Epithelial cell of proximal tubule (primary cell): ENCODE data around the gene BAHD1. TPM values are rescaled to one million over a fixed set of nuclear protein-coding genes. Genes with fewer than 3 reads are reported as not detected.

ENCODE experiments used
- DNase-seq: peaks from one replicate; pipeline ENCODE4 v3.0.0-alpha.2; 2011; ENCODE audit warnings: low read depth
- H3K4me3 ChIP-seq: 2 replicates; pipeline ENCODE4 v1.5.1; 2011; ENCODE audit warnings: low read depth, mild to moderate bottlenecking, low read length
- total RNA-seq: library from RNA; depleted of rRNA; stranded (reverse); fragments of >200 nt; gene quantifications from 2 replicates; pipeline ENCODE4 v1.2.3, GENCODE V29; 2015
- TF ChIP-seq, protein P1 (sequence below): conservative IDR thresholded peaks from 2 replicates; pipeline ENCODE4 v1.5.1; 2012; ENCODE audit warnings: low read depth, mild to moderate bottlenecking, low read length

The BAHD1 gene
- total RNA-seq, 1 donor from 2014 or later: 14.0 TPM

GRCh38 chr15:40486066-40486770 lies 45.5 kb downstream of the BAHD1 start:
- H3K4me3 ChIP-seq: no peak overlapping the region
- TF ChIP-seq, protein P1, sequence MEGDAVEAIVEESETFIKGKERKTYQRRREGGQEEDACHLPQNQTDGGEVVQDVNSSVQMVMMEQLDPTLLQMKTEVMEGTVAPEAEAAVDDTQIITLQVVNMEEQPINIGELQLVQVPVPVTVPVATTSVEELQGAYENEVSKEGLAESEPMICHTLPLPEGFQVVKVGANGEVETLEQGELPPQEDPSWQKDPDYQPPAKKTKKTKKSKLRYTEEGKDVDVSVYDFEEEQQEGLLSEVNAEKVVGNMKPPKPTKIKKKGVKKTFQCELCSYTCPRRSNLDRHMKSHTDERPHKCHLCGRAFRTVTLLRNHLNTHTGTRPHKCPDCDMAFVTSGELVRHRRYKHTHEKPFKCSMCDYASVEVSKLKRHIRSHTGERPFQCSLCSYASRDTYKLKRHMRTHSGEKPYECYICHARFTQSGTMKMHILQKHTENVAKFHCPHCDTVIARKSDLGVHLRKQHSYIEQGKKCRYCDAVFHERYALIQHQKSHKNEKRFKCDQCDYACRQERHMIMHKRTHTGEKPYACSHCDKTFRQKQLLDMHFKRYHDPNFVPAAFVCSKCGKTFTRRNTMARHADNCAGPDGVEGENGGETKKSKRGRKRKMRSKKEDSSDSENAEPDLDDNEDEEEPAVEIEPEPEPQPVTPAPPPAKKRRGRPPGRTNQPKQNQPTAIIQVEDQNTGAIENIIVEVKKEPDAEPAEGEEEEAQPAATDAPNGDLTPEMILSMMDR: no peak
- no peak for DNase-seq

DNA sequence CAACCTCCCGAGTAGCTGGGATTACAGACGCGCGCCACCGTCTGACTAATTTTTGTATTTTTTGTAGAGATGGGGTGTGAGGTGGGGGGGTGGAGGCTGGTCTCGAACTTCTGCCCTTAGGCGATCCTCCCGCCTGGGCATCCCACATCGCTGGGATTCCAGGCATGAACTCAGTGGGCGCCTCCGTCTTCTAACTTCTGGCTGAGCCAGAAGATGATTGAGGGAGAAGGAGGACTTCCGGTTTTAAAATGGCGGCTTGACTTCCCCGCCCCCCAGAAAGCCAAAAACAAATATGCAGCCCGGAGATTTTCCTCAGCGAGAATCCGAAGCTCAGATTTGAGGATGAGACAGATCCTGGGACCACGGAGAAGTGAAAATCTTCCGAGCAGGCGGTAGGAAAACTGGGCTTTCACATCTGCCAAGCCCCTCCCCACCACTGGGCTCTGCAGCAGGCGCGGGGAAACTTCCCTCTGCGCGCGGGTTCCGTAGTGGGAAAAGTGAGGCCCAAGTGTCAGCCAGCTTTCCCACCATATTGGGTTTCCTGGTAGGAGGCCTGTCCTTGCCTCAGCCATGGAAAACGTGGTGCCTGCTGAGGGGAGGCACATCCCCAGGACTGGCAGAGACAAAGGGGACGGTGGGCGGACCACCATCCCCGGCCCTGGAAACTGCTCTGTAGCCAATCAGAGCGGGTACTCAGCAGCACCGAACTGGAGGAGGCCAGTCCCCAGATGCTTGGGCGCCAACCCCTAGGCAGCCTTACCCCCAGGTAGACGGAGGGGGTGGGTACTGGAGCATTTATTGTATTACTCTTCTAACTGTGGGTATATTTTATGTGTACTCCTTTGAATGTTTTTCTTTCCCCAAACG lies 47.3 kb downstream of the BAHD1 start:
- H3K4me3 ChIP-seq: no peak overlapping the region
- TF ChIP-seq, protein P1: no peak
- DNase-seq: no peak

DNA sequence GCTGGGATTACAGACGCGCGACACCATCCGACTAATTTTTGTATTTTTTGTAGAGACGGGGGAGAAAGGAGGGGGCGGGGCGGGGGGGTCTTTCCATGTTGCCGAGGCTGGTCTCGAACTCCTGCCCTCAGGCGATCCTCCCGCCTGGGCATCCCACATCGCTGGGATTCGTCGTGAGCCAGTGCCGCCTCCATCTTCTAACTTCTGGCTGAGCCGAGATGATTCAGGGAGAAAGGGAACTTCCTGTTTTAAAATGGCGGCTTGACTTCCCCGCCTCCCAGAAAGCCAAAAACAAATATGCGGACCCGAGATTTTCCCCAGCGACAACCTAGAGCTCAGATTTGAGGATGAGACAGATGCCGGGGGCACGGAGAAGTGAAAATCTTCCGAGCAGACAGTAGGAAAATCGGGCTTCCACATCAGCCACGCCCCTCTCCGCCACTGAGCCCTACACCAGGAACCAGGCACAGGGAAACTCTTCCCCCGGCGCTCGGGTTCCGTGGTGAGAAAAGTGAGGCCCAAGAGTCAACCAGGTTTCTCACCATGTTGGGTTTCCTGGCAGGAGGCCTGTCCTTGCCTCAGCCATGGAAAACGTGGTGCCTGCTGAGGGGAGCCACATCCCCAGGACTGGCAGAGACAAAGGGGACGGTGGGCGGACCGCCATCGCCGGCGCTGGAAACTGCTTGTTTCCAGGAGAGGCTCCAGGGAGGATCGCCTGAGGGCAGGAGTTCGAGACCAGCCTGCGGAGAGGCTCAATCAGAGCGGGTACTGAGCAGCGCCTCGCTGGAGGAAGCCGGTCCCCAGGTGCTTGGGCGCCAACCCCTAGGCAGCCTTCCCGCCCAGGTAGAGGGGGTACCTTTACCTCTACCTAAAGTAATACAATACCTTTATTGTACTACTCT lies 48.8 kb downstream of the BAHD1 start:
- no peak overlapping the region for H3K4me3 ChIP-seq
- DNase-seq: no peak
- TF ChIP-seq, protein P1: no peak

DNA sequence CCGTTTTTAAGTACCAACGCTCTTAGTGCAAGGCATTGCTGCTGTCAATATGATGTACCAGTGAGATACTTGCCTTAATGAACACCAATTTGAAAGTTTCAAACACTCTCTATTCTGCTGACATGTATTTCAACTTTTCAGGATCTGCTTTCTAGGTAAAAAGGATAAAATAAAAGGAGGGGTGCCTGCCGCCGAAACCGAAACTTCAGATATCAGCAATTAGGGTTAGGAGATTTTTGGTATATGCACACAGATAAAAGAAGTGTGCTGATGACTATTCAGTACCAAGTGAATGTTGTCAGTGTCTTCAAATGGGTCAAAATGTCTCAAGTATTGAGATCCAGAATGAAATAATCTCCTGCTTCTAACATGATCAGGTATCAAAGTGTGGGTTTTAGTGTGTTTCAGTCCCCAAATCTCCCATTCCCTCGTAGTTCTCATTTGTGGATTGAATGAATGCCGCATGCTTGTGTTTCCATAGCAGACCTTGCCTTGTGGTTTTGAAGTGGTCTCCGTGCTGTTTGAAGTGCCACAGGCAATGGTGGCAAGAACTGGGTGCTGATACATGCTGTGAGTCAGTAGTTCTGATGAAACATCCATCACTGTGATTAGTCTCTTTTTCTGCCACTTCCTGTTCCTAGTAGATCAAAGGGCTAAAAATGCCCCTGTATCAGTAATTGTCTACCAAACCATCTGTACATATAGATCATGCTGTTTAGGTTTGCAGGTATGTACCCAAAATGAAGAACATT lies 52.5 kb downstream of the BAHD1 start:
- TF ChIP-seq, protein P1: no peak
- no peak for DNase-seq
- H3K4me3 ChIP-seq: no peak overlapping the region

- no peak for DNase-seq
- H3K4me3 ChIP-seq: no peak overlapping the region
- TF ChIP-seq, protein P1: no peak
Observed at GRCh38 chr15:40495516-40495915, 54.8 kb downstream of the BAHD1 start.

DNA sequence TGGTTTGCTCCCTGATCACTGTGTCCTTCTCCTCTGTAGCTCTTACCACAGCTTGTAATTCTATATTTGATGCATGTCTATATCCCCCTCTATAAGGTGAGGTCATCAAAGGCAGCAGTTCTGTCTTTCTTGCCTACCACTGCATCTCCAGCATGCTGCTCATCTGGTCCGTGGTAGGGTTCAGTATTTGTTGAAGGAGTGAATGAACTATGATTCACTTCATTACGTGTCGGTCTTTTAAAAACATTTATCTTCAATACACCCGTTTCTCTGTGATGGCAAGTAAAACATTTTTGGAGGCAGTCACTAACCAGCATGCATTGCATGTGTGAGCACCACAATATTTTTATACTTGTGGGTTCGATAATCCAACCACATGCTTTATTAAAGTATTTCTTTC lies 57.7 kb downstream of the BAHD1 start:
- TF ChIP-seq, protein P1: no peak
- DNase-seq: no peak
- no peak overlapping the region for H3K4me3 ChIP-seq
